ENCODE results near the gene LGALS9C. TPM values are rescaled to one million over a fixed set of nuclear protein-coding genes. Genes with fewer than 3 reads are reported as not detected.
"Not testable (repeated sequence)": the region's sequence is repeated elsewhere in the genome, so short reads cannot be mapped to it uniquely, and the experiment has no call there.

LGALS9C gene
- total RNA-seq, 1 experiment from 2014 or later, result not detected

- not testable (repeated sequence) for DNase-seq (ENCODE audit: low spot score)
Measured at GRCh38 chr17:18528899-18529500, 52.4 kb downstream of the LGALS9C start.

GRCh38 chr17:18530405-18530804 is 53.8 kb downstream of the LGALS9C start:
- DNase-seq (ENCODE audit: low spot score), result not testable (repeated sequence)

- DNase-seq (ENCODE audit: low spot score), result not testable (repeated sequence)
Measured at GRCh38 chr17:18542234-18542633, 65.6 kb downstream of the LGALS9C start.

DNA sequence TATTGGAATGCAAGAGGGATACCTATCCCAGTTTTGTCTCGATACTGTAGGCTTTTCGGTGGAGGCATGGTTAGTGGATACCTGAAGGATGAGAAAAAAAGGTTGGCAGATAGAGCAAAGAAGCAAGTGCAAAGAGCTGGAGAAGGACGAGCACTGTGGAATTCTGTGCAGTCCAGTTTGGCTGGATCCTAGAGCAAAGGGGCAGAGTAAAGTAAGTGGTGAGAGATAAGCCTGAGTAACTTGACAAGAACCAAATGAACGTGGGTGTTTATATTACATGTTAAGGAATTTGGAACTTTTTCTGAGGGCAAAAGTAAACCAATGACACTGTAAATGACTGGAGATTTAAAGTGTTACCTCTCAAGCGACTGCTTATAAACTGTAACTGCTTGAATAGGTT is 66.3 kb downstream of the LGALS9C start:
- not testable (repeated sequence) for DNase-seq (ENCODE audit: low spot score)

Other genes with a start within 250 kb of the LGALS9C start
- 128 and 139 TPM in 2 replicates for gene FLII, start 218.1 kb upstream of the LGALS9C start, total RNA-seq (2014; rRNA removed; shearing (Covaris generic))
- 4.1 and 5.0 TPM in 2 replicates for gene MIEF2, start 216.1 kb upstream of the LGALS9C start, total RNA-seq (2014; rRNA removed; shearing (Covaris generic))
- 25.6 and 31.1 TPM in 2 replicates for gene TOP3A, start 161.8 kb upstream of the LGALS9C start, total RNA-seq (2014; rRNA removed; shearing (Covaris generic))
- 6.3 and 7.3 TPM in 2 replicates for gene SMCR8, start 161.5 kb upstream of the LGALS9C start, total RNA-seq (2014; rRNA removed; shearing (Covaris generic))
- 27.6 and 27.7 TPM in 2 replicates for gene SHMT1, start 113.2 kb upstream of the LGALS9C start, total RNA-seq (2014; rRNA removed; shearing (Covaris generic))
- 0.35 TPM in 1 of 2 replicates, not detected in the other for gene EVPLL, start 99.0 kb upstream of the LGALS9C start, total RNA-seq (2014; rRNA removed; shearing (Covaris generic))
- not detected in 2 replicates for gene TBC1D28, start 167.6 kb downstream of the LGALS9C start, total RNA-seq (2014; rRNA removed; shearing (Covaris generic))
- 0.46 TPM in 1 of 2 replicates, not detected in the other for gene FOXO3B, start 205.5 kb downstream of the LGALS9C start, total RNA-seq (2014; rRNA removed; shearing (Covaris generic))